ENCODE results near the gene LSM14A.
A peak's percentile ranks its signal among the peaks of the same experiment; 100 is the strongest.
"Not testable (repeated sequence)": the region's sequence is repeated elsewhere in the genome, so short reads cannot be mapped to it uniquely, and the experiment has no call there.

The LSM14A gene

DNA sequence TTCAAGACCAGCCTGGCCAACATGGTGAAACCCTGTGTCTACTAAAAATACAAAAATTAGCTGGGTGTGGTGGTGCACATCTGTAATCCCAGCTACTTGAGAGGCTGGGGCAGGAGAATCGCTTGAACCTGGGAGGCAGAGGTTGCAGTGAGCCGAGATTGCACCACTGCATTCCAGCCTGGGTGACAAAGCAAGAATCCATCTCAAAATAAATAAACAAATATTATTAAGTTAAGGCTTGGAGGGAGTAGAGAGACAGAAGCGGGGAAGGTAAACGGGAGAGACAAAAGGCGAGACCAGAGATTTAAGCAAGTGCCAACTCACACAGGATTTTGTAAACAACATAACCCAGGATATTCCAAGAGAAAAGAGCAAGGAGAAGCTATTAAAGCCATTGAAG, 12.8 kb upstream of the LSM14A start:
- DNase-seq = not testable (repeated sequence)

- not testable (repeated sequence) for DNase-seq
These were observed 10.4 kb upstream of the LSM14A start for GRCh38 chr19:34161902-34162301.

DNA sequence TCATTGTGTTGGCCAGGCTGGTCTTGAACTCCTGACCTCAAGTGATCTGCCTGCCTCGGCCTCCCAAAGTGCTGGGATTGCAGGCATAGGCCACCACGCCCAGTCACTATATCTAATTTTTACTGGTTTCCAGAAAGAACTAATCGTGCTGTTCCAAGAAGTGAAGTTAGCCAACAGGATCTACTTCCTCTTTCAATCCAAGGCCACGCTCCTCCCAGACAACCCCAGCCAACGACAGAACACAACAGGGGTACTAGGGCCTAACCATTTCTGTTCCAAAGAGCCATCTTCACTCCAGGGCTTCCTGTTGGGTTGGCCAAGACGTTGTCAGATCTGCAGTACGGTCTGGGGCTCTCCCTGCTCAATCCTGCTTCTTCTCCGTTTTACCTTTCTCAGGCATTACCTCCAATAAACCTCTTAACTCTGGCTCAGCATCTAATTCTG, 7.0 kb upstream of the LSM14A start:
- DNase-seq = no peak

DNA sequence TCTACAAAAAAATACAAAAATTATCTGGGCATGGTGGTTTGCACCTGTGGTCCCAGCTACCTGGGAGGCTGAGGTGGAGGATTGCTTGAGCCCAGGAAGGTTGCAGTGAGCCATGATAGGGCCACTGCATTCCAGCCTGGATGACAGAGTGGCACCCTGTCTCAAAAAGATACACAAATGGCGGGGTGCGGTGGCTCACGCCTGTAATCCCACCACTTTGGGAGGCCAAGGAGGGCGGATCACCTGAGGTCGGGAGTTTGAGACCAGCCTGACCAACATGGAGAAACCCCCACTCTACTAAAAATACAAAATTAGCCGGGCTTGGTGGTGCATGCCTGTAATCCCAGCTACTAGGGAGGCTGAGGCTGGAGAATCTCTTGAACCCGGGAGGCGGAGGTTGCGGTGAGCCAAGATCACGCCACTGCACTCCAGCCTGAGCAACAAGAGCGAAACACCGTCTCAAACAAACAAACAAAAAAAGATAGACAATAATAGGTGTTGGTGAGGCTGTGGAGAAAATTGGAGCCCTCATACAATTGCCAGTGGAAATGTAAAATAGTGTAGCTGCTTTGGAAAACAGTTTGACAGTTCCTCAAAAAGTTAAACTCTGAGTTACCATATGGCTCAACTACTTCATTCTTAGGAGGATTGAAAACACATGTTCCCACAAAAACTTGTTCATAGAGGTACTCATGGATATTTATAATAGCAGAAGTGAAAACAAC, 2.7 kb upstream of the LSM14A start:
- not testable (repeated sequence) for DNase-seq

DNA sequence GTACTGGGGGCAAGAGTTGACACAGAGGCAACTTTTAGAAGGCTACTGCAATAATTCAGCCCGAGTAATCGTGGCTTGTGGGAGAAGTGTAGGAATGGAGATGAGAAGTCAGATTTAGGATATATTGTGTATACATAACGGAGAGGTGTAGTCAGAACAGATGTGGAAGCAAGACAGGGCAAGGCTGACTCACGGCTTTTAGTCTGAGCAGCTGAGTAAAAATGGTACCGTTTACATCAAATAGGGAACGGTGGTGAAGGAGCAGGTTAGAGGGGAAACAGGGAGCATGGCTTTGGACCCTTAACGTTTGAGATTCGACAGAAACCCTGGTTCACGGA, 796 bp upstream of the LSM14A start:
- no peak for DNase-seq

DNA sequence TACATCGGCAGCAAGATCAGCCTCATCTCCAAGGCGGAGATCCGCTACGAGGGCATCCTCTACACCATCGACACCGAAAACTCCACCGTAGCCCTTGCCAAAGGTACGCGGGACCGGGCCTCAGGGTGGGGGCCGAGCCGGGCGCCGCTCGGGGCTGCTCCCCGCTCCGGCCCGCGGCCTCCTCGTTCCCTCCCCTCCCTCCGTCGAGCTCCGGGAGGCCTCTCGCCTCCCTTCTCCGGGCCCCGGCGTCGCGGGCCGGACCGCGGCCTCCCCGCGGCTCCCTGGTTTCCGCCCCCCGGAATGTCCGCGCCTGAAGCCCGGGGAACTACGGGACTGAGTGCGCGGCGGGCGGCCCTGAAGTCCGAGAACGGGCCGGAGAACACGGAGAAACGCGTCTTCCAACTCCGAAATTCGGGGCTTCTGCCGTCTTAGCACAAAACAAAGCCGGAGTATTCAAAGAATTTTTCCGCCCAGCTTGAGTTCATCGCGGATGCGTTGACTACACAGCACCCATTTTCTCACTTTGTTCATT, 423 bp downstream of the LSM14A start:
- peak in 1 of 2 experiments; percentile 28 for DNase-seq

- peak in 1 of 2 experiments; percentile 28 for DNase-seq
These were observed 1.1 kb downstream of the LSM14A start for GRCh38 chr19:34173193-34173956.

GRCh38 chr19:34175173-34175572, 2.9 kb downstream of the LSM14A start:
- not testable (repeated sequence) for DNase-seq

DNA sequence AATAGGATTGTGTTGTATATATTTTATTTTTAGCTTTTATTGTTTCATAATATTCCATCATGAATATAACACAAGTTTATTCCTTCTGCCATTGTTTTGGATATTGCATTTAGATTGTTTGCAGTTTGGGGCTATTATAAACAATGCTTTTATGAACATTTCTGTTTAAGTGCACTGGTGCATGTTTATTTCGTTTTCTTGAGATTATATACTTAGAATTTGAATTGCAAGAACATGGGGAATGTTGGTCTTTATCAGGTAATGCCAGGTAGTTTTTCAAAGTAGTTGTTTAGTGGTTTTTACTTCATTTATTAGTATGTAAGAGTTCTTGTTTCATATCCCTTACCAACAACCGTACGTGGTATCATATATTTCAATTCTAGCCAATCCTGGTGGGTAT, 4.3 kb downstream of the LSM14A start:
- no peak for DNase-seq

DNA sequence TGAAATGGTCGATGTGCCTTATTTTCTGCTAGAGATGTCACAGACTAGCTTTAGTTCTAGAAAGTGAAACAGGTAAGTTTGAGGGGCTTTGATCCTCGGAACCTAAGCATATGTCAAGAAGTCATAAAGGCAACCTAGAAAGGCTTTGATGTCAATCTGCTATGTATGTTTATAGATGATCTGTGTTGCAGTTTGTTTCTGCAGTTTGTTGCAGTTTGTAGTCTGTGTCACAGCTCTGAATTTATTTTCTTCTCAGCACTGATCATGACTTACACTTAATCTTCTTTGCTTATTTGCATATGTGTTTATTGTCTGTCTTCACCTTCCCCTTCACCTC, 5.9 kb downstream of the LSM14A start:
- no peak for DNase-seq

GRCh38 chr19:34179066-34179465, 6.8 kb downstream of the LSM14A start:
- no peak for DNase-seq

GRCh38 chr19:34180273-34180672, 8.0 kb downstream of the LSM14A start:
- no peak for DNase-seq

GRCh38 chr19:34180709-34181108, 8.4 kb downstream of the LSM14A start:
- DNase-seq = no peak

GRCh38 chr19:34181111-34181864, 9.0 kb downstream of the LSM14A start:
- DNase-seq = no peak

GRCh38 chr19:34182125-34182524, 9.8 kb downstream of the LSM14A start:
- DNase-seq = no peak

GRCh38 chr19:34184880-34185491, 12.7 kb downstream of the LSM14A start:
- DNase-seq = no peak

GRCh38 chr19:34186205-34186604, 13.9 kb downstream of the LSM14A start:
- DNase-seq = no peak

- no peak for DNase-seq
These were observed 14.7 kb downstream of the LSM14A start for GRCh38 chr19:34187011-34187410.

DNA sequence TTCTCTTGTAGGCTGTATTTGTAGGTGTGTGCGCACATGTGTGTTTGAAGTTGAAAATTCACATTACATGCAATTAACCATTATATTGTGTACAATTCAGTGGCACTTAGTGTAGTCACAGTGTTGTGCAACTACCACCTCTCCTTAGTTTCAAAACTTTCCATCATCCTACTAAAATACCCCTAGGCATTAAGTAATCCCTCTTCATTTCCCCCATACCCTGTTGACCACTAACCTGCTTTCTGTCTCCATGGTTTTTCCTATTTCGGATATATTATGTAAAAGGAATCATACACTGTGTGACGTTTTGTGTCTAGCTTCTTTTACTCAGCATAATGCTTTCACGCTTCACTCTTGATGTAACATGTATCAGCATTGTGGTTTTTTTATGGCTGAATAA, 16.1 kb downstream of the LSM14A start:
- DNase-seq = no peak

GRCh38 chr19:34189199-34189916, 17.1 kb downstream of the LSM14A start:
- no peak for DNase-seq

DNA sequence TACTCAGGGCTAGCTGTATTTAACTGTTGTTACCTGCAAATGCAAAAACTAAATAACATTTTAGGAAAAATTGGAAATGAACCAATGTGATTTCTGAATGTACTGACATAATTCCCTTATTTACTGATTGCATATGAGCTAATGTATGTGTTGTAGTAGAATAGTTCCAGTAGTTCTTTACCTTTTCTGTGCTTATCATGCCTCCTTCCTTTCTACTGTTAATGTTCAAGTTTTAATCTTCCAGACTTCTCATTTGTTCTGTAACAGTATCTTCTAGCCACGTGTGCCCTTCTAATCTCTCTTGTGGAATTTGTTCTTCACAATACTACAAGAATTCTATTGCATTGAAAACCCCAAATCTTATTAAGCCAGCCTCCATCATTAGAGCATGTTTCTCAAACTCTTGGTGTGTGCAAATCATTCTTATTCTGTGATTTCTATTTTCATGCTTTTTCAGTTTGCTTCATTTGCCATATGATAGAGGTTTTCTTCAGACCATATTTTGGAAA, 17.7 kb downstream of the LSM14A start:
- DNase-seq = no peak

DNA sequence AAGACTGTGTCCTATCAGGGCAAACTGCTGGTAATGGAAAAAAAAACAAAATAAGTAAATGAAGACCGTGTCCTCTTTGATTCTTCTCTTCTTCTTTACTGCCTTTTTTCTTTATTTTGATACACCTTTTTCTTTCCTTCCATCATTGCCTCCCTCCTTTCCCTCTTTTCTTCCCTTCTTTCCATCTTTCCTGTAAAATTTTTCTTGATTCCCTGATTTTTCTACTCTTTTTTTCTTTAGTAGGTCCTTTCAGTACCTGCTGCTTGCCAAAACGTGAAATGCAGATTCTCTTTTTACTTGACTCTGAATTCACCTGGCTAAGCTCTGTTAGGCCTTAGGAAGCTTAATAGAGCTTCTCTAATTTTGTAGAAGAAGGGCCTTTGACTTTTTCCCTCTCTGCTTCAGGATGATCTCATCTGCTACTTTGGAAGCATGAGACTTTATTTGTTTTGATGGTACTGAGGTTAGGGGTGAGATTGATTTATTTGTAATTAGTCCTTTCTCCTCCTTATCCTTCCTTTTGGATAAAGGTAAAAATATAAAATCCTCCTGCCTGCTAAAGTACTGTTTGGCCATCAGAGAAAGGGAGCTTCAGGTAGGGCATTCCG, 19.2 kb downstream of the LSM14A start:
- DNase-seq = no peak
